ENCODE measurements around the gene CCL4. TPM values are rescaled to one million over a fixed set of nuclear protein-coding genes. Genes with fewer than 3 reads are reported as not detected.
"Not testable (repeated sequence)": the region's sequence is repeated elsewhere in the genome, so short reads cannot be mapped to it uniquely, and the experiment has no call there.

Gene CCL4
- total and polyA plus RNA-seq, 7 experiments from 2014 or later = 0.74 to 35.6 (median 2.2) TPM

DNA sequence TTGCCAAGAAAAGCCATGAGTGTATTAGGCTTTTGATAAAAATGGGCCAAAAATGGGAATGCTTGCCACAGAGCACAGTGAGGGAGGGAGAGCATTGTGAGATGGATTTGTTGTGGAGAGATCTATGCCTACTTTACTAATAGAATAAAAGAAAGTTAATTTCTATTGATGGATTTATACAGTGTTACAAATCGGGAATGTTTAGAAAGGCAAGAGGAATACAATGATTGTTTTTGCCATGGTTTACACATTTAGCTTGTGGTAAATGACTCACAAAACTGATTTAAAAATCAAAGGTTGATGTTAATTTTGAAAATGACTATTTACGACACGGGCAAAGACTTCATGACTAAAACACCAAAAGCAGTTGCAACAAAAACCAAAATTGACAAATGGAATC, 16.6 kb downstream of the CCL4 start:
- H3K27me3 Mint-ChIP-seq = peaks cover 0 to 24% (median 9%) of the 10 kb centered on the region in 5 donors
- Histone ChIP-seq H3K27ac (ENCODE audit: low read depth, low read length) (no peak overlapping the region), H3K36me3 (ENCODE audit: control insufficient read depth in 2 of 3, insufficient read depth in 3 of 3, low read length in 3 of 3) (no peaks in the 10 kb centered on the region), H3K4me1 (ENCODE audit: control insufficient read depth in 2 of 2, insufficient read depth in 2 of 2, low read length in 2 of 2) (no peaks in the 10 kb centered on the region), H3K27me3 (ENCODE audit: control insufficient read depth in 2 of 2, insufficient read depth in 2 of 2, low read length in 2 of 2) (no peaks in the 10 kb centered on the region), H3K9me3 (ENCODE audit: control insufficient read depth in 2 of 3, low read length in 3 of 3) (peaks cover 0 to 6% (median 0%) of the 10 kb centered on the region in 3 experiments), H3K4me3 (ENCODE audit: low read length) (no peak overlapping the region)
- ChIA-PET POLR2A (no interaction called here), CTCF (interaction anchor here (1.0 kb wide), 1 partner anchor 29 kb away, joined by 3 read pairs; no protein-coding TSS in a partner anchor)
- H3K4me1 Mint-ChIP-seq = no peaks in the 10 kb centered on the region
- H3K27ac Mint-ChIP-seq = no peak overlapping the region
- ATAC-seq (no peak), DNase-seq (no peak)
- no peak overlapping the region for H3K4me3 Mint-ChIP-seq
- H3K9me3 Mint-ChIP-seq = peaks cover 0 to 8% (median 0%) of the 10 kb centered on the region in 11 donors
- no peaks in the 10 kb centered on the region for H3K36me3 Mint-ChIP-seq
- intact Hi-C loops (cut with micrococcal nuclease) = no loop called here

DNA sequence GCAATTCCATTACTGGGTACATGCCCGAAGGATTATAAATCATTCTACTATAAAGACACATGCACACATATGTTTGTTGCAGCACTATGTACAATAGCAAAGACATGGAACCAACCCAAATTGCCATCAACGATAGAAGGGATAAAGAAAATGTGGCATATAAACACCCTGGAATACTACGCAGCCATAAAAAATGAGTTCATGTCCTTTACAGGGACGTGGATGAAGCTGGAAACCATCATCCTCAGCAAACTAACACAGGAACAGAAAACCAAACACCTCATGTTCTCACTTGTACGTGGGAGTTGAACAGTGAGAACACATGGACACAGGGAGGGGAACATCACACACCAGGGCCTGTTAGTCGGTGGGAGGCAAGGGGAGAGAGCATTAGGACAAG, 17.5 kb downstream of the CCL4 start:
- H3K4me1 Mint-ChIP-seq; DNase-seq; intact Hi-C loops (cut with micrococcal nuclease); H3K4me1 ChIP-seq (ENCODE audit: control insufficient read depth in 2 of 2, insufficient read depth in 2 of 2, low read length in 2 of 2); POLR2A ChIA-PET; H3K27ac Mint-ChIP-seq; ATAC-seq; CTCF ChIA-PET; H3K27ac ChIP-seq (ENCODE audit: low read depth, low read length); H3K4me3 Mint-ChIP-seq; H3K36me3 Mint-ChIP-seq; H3K36me3 ChIP-seq (ENCODE audit: control insufficient read depth in 2 of 3, insufficient read depth in 3 of 3, low read length in 3 of 3); H3K27me3 ChIP-seq (ENCODE audit: control insufficient read depth in 2 of 2, insufficient read depth in 2 of 2, low read length in 2 of 2); H3K4me3 ChIP-seq (ENCODE audit: low read length): not testable (repeated sequence)
- H3K27me3 Mint-ChIP-seq = peaks cover 0 to 29% (median 15%) of the 10 kb centered on the region in 5 donors
- H3K9me3 Mint-ChIP-seq = peaks cover 0 to 17% (median 7%) of the 10 kb centered on the region in 11 donors
- peaks cover 0 to 14% (median 0%) of the 10 kb centered on the region in 3 experiments for H3K9me3 ChIP-seq (ENCODE audit: control insufficient read depth in 2 of 3, low read length in 3 of 3)

DNA sequence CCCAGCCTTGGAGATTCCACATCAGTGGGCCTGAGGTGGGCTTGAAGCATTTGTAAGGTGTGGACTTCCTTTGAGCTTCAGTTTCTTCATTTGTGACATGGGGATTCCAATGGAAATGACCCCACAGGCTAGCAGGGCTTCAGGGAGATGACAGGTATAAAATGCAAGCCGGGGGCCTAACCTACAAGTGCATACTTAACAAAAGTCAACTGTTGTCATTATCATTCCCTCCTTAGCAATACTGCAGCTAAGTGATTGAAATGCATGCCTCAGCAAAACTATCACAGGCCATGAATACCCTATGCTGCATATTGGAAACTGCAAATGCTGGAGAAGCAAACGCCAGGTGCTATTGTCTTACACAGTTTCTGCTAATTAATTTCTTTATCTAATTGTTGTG, 19.8 kb downstream of the CCL4 start:
- Mint-ChIP-seq H3K36me3 (peaks cover 0 to 9% (median 3%) of the 10 kb centered on the region in 5 donors), H3K27me3 (peaks cover 0 to 33% (median 13%) of the 10 kb centered on the region in 5 donors), H3K9me3 (peaks cover 0 to 26% (median 16%) of the 10 kb centered on the region in 11 donors), H3K27ac (no peak overlapping the region), H3K4me3 (no peak overlapping the region), H3K4me1 (no peaks in the 10 kb centered on the region)
- no peaks in the 10 kb centered on the region for H3K36me3 ChIP-seq (ENCODE audit: control insufficient read depth in 2 of 3, insufficient read depth in 3 of 3, low read length in 3 of 3)
- H3K27ac ChIP-seq (ENCODE audit: low read depth, low read length) = no peak overlapping the region
- ChIA-PET POLR2A (no interaction called here), CTCF (interaction anchor here (1.7 kb wide), 1 partner anchor 26 kb away, joined by 4 read pairs; no protein-coding TSS in a partner anchor)
- H3K27me3 ChIP-seq (ENCODE audit: control insufficient read depth in 2 of 2, insufficient read depth in 2 of 2, low read length in 2 of 2) = no peaks in the 10 kb centered on the region
- peaks cover 0 to 21% of the 10 kb centered on the region in 2 donors for H3K4me1 ChIP-seq (ENCODE audit: control insufficient read depth in 2 of 2, insufficient read depth in 2 of 2, low read length in 2 of 2)
- no peak overlapping the region for H3K4me3 ChIP-seq (ENCODE audit: low read length)
- DNase-seq = no peak
- peaks cover 0 to 15% (median 0%) of the 10 kb centered on the region in 3 experiments for H3K9me3 ChIP-seq (ENCODE audit: control insufficient read depth in 2 of 3, low read length in 3 of 3)
- no peak for ATAC-seq
- intact Hi-C loops (cut with micrococcal nuclease) = no loop called here

GRCh38 chr17:36124879-36125824, 21.5 kb downstream of the CCL4 start:
- Mint-ChIP-seq H3K27me3 (peaks cover 0 to 39% (median 20%) of the 10 kb centered on the region in 5 donors), H3K36me3 (peaks cover 0 to 9% (median 3%) of the 10 kb centered on the region in 5 donors), H3K9me3 (peaks cover 0 to 26% (median 16%) of the 10 kb centered on the region in 11 donors), H3K4me1 (no peaks in the 10 kb centered on the region), H3K4me3 (no peak overlapping the region), H3K27ac (no peak overlapping the region)
- CTCF ChIA-PET = no interaction called here
- POLR2A ChIA-PET = no interaction called here
- Histone ChIP-seq H3K27me3 (ENCODE audit: control insufficient read depth in 2 of 2, insufficient read depth in 2 of 2, low read length in 2 of 2) (no peaks in the 10 kb centered on the region), H3K4me1 (ENCODE audit: control insufficient read depth in 2 of 2, insufficient read depth in 2 of 2, low read length in 2 of 2) (peaks cover 0 to 22% of the 10 kb centered on the region in 2 donors), H3K36me3 (ENCODE audit: control insufficient read depth in 2 of 3, insufficient read depth in 3 of 3, low read length in 3 of 3) (no peaks in the 10 kb centered on the region), H3K27ac (ENCODE audit: low read depth, low read length) (no peak overlapping the region), H3K4me3 (ENCODE audit: low read length) (no peak overlapping the region), H3K9me3 (ENCODE audit: control insufficient read depth in 2 of 3, low read length in 3 of 3) (peaks cover 0 to 15% (median 0%) of the 10 kb centered on the region in 3 experiments)
- ATAC-seq = no peak
- no peak for DNase-seq
- intact Hi-C loops (cut with micrococcal nuclease) = no loop called here

DNA sequence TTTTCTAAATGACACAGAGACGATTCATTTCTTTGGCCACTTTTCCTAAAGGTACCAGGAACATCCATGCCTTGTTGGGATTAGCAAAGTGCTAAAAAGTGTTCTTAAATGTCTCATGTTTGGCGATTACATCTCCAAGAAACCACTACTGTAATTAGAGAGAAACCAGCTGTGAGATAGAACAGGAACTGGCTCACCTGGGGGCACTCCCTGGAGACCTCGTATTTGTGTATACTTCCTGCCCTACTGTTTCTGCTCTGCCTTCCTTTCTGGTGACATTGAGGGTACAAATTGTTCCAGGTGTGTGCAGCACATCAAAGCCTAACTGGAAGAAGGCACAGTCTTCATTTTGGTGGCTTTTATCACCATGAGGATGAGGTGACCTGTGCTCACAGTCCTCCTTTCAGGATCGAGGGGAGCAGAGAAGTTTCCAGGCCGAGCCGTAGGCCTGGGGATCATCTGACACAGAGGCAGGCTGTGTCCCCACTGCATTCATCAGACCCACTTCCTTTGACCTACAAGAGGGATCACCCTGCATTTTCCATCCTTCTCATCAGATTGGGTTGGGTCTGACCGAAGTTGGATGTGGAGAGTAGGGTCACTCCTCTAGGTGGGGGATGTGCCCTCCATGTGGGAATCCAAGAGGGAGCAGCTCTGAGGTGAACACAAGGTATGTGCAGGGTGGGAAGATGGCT, 23.7 kb downstream of the CCL4 start:
- peaks cover 0 to 9% (median 3%) of the 10 kb centered on the region in 5 donors for H3K36me3 Mint-ChIP-seq
- H3K4me1 Mint-ChIP-seq = no peaks in the 10 kb centered on the region
- peaks cover 0 to 15% (median 0%) of the 10 kb centered on the region in 3 experiments for H3K9me3 ChIP-seq (ENCODE audit: control insufficient read depth in 2 of 3, low read length in 3 of 3)
- ChIA-PET CTCF (no interaction called here), POLR2A (no interaction called here)
- peaks cover 0 to 22% of the 10 kb centered on the region in 2 donors for H3K4me1 ChIP-seq (ENCODE audit: control insufficient read depth in 2 of 2, insufficient read depth in 2 of 2, low read length in 2 of 2)
- intact Hi-C loops (cut with micrococcal nuclease) = no loop called here
- H3K27me3 ChIP-seq (ENCODE audit: control insufficient read depth in 2 of 2, insufficient read depth in 2 of 2, low read length in 2 of 2) = no peaks in the 10 kb centered on the region
- DNase-seq = no peak
- ATAC-seq = no peak
- no peak overlapping the region for H3K27ac ChIP-seq (ENCODE audit: low read depth, low read length)
- no peak overlapping the region for H3K4me3 Mint-ChIP-seq
- H3K27ac Mint-ChIP-seq = no peak overlapping the region
- no peaks in the 10 kb centered on the region for H3K36me3 ChIP-seq (ENCODE audit: control insufficient read depth in 2 of 3, insufficient read depth in 3 of 3, low read length in 3 of 3)
- peaks cover 0 to 23% (median 14%) of the 10 kb centered on the region in 11 donors for H3K9me3 Mint-ChIP-seq
- no peak overlapping the region for H3K4me3 ChIP-seq (ENCODE audit: low read length)
- peaks cover 0 to 38% (median 19%) of the 10 kb centered on the region in 5 donors for H3K27me3 Mint-ChIP-seq

DNA sequence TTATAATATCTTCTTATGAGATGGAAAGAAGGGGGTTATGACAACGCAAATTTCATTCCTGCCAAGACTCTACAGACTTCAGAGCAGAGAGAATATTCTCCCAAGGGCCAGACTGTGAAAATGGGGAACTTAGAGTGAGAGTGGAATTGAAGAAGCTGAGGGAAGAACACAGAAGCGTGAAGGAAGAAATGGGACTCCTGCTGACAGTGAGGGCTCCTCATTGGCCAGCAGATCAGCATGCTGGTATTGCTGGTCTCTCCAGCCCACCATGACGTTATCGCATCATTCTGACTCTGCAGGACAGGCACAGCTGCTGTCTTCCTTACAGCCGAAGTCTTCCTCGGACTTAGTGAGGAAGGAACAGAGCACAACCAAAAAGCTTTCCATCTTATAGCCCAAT, 24.3 kb downstream of the CCL4 start:
- Mint-ChIP-seq H3K27me3 (peaks cover 0 to 38% (median 19%) of the 10 kb centered on the region in 5 donors), H3K36me3 (peaks cover 0 to 9% (median 3%) of the 10 kb centered on the region in 5 donors), H3K9me3 (peaks cover 0 to 23% (median 14%) of the 10 kb centered on the region in 11 donors), H3K4me3 (no peak overlapping the region), H3K4me1 (no peaks in the 10 kb centered on the region), H3K27ac (no peak overlapping the region)
- H3K36me3 ChIP-seq (ENCODE audit: control insufficient read depth in 2 of 3, insufficient read depth in 3 of 3, low read length in 3 of 3) = no peaks in the 10 kb centered on the region
- H3K27me3 ChIP-seq (ENCODE audit: control insufficient read depth in 2 of 2, insufficient read depth in 2 of 2, low read length in 2 of 2) = no peaks in the 10 kb centered on the region
- peaks cover 0 to 15% (median 0%) of the 10 kb centered on the region in 3 experiments for H3K9me3 ChIP-seq (ENCODE audit: control insufficient read depth in 2 of 3, low read length in 3 of 3)
- ATAC-seq = no peak
- intact Hi-C loops (cut with micrococcal nuclease) = no loop called here
- CTCF ChIA-PET = interaction anchor here (1.0 kb wide), 1 partner anchor 15 kb away, joined by 3 read pairs; no protein-coding TSS in a partner anchor
- peaks cover 0 to 22% of the 10 kb centered on the region in 2 donors for H3K4me1 ChIP-seq (ENCODE audit: control insufficient read depth in 2 of 2, insufficient read depth in 2 of 2, low read length in 2 of 2)
- DNase-seq = no peak
- POLR2A ChIA-PET = no interaction called here
- no peak overlapping the region for H3K27ac ChIP-seq (ENCODE audit: low read depth, low read length)
- no peak overlapping the region for H3K4me3 ChIP-seq (ENCODE audit: low read length)

All from naive thymus-derived CD4-positive, alpha-beta T cell (primary cell).